K562 (cell line): Measurements from ENCODE around the gene EML6. TPM values are rescaled to one million over a fixed set of nuclear protein-coding genes. Genes with fewer than 3 reads are reported as not detected.

ENCODE experiments used
- ATAC-seq: fragments of 200-7000 bp; cut with Tn5 transposase; 3 replicates; pipeline ENCODE4 v1.9.1; 2020; ENCODE audit warnings: moderate library complexity
- BruUV-seq: library from RNA; stranded (reverse); fragments of 400-500 nt; replicated peaks from 2 replicates; lab custom pipeline; 2021; lab: Mats Ljungman, UMichigan
- CTCF ChIA-PET: fragments of 300-600 bp; formaldehyde crosslinking; extraction: SDS; loops from one replicate; lab custom pipeline; 2021; ENCODE audit warnings: low intra/inter-chr PET ratio; lab: Yijun Ruan, JAX
- POLR2A ChIA-PET: fragments of 300-600, 350-650 bp; sonication (Branson Sonifier 250); formaldehyde crosslinking; extraction: SDS; loops from one replicate; lab custom pipeline; 2021; ENCODE audit warnings: antibody characterized with exemption, inconsistent platforms; lab: Yijun Ruan, JAX
- DNase-seq, 4 experiments: peaks; one replicate each; pipeline versions ENCODE4 v3.0.0 to v3.0.0-alpha.2; 2011 to 2018; ENCODE audit warnings: low spot score in 3 of 4, mixed read lengths in 3 of 4; ENCODE audit errors: extremely low read depth in 1 of 4
- FAIRE-seq: peaks from 2 replicates; lab custom pipeline; 2011; peaks lifted over from hg19 to GRCh38; lab: Jason Lieb, UNC
- H2AFZ ChIP-seq: 2 replicates; pipeline ENCODE4 v1.6.0; 2011; ENCODE audit warnings: low read depth, low read length, control low read depth, inconsistent platforms
- H3K27ac ChIP-seq: fragments of 200-600 bp; 3 replicates; pipeline ENCODE4 v1.8.0; 2011; ENCODE audit warnings: low read depth, mild to moderate bottlenecking, control low read depth, inconsistent platforms, low read length, moderate library complexity, mixed read lengths; ENCODE audit errors: extremely low read depth
- H3K27me3 ChIP-seq, 2 experiments: fragments of 300-600 bp in 1 of 2; 2 replicates in 1 of 2; 3 replicates in 1 of 2; pipeline versions ENCODE4 v1.6.0 to v1.8.0; 2011; ENCODE audit warnings: inconsistent platforms in 2 of 2, low read length in 2 of 2, mild to moderate bottlenecking in 1 of 2, mixed read lengths in 1 of 2, moderate library complexity in 1 of 2; ENCODE audit not compliant: control insufficient read depth in 2 of 2, insufficient read depth in 2 of 2
- H3K36me3 ChIP-seq: fragments of 300-600 bp; 3 replicates; pipeline ENCODE4 v1.8.0; 2011; ENCODE audit warnings: mild to moderate bottlenecking, low read length, inconsistent platforms; ENCODE audit not compliant: control insufficient read depth, insufficient read depth
- H3K4me1 ChIP-seq, 2 experiments: fragments of 200-600 bp in 1 of 2; replicated peaks in 1 of 2; 2 replicates in 1 of 2; 3 replicates in 1 of 2; pipeline versions ENCODE4 v1.5.1 to v1.8.0; 2011; ENCODE audit warnings: inconsistent platforms in 2 of 2, low read length in 2 of 2, mild to moderate bottlenecking in 1 of 2, mixed read lengths in 1 of 2, moderate library complexity in 1 of 2; ENCODE audit not compliant: control insufficient read depth in 2 of 2, insufficient read depth in 2 of 2
- H3K4me2 ChIP-seq: 2 replicates; pipeline ENCODE4 v1.6.1; 2011; ENCODE audit warnings: low read length, control low read depth, inconsistent platforms, mixed read lengths; ENCODE audit not compliant: insufficient read depth
- H3K4me3 ChIP-seq: fragments of 200-600 bp; sonication (generic), shearing (Covaris generic); 2 replicates; pipeline ENCODE4 v1.5.1; 2016; ENCODE audit warnings: control low read depth, inconsistent platforms
- H3K79me2 ChIP-seq: fragments of 200-600 bp; 3 replicates; pipeline ENCODE4 v1.8.0; 2011; ENCODE audit warnings: low read length, inconsistent platforms; ENCODE audit not compliant: control insufficient read depth, insufficient read depth
- H3K9ac ChIP-seq, 2 experiments: 2 replicates each; pipeline versions ENCODE4 v1.6.0 to v1.6.1; 2011; ENCODE audit warnings: low read depth in 2 of 2, low read length in 2 of 2, control low read depth in 1 of 2, inconsistent platforms in 1 of 2, mild to moderate bottlenecking in 1 of 2, mixed read lengths in 1 of 2; ENCODE audit not compliant: insufficient read depth in 1 of 2
- H3K9me1 ChIP-seq: one replicate; pipeline ENCODE4 v1.6.0; 2011; ENCODE audit warnings: inconsistent platforms, mild to moderate bottlenecking, low read length, moderate library complexity; ENCODE audit not compliant: control insufficient read depth, insufficient read depth
- H3K9me3 ChIP-seq: replicated peaks from 2 replicates; pipeline ENCODE4 v1.5.1; 2011; ENCODE audit warnings: low read depth, low read length, inconsistent platforms; ENCODE audit not compliant: control insufficient read depth, insufficient read depth
- H4K20me1 ChIP-seq: replicated peaks from 2 replicates; pipeline ENCODE4 v1.6.1; 2011; ENCODE audit warnings: low read length, inconsistent platforms, mixed read lengths; ENCODE audit not compliant: control insufficient read depth, insufficient read depth
- ADNP ChIP-seq: fragments of 200-800 bp; sonication (Bioruptor generic); IDR thresholded peaks from 2 replicates; pipeline ENCODE4 v1.6.1; 2016; ENCODE audit warnings: missing genetic modification characterization, missing compliant biosample characterization
- BACH1 ChIP-seq: fragments of 200-800 bp; sonication (Bioruptor generic); IDR thresholded peaks from 2 replicates; pipeline ENCODE4 v1.6.1; 2016; ENCODE audit warnings: missing genetic modification characterization, missing compliant biosample characterization
- CBFB ChIP-seq: sonication (generic); formaldehyde crosslinking; IDR thresholded peaks from 2 replicates; pipeline ENCODE4 v1.4.0; 2020; ENCODE audit warnings: mild to moderate bottlenecking, missing genetic modification reagents
- NFYB ChIP-seq: IDR thresholded peaks from 2 replicates; pipeline ENCODE4 v1.6.1; 2011; ENCODE audit warnings: mild to moderate bottlenecking, moderate library complexity; ENCODE audit not compliant: insufficient read length; ENCODE audit errors: extremely low read depth
- TRIM24 ChIP-seq, 2 experiments: fragments of 450-650 bp; IDR thresholded peaks; 2 replicates each; pipeline ENCODE4 v1.6.1; 2016
- TRIM28 ChIP-seq: fragments of 450-650 bp; IDR thresholded peaks from 2 replicates; pipeline ENCODE4 v1.6.1; 2017
- ZBTB43 ChIP-seq: sonication (generic); formaldehyde crosslinking; IDR thresholded peaks from 2 replicates; pipeline ENCODE4 v1.8.0; 2023; ENCODE audit warnings: mild to moderate bottlenecking, missing genetic modification reagents
- ZNF316 ChIP-seq: fragments of 450-650 bp; IDR thresholded peaks from 2 replicates; pipeline ENCODE4 v1.6.1; 2016
- ZNF699 ChIP-seq: fragments of 250-450 bp; sonication (Bioruptor Pico); IDR thresholded peaks from 2 replicates; pipeline ENCODE4 v1.8.0; 2021; ENCODE audit warnings: mild to moderate bottlenecking, moderate library complexity; ENCODE audit not compliant: insufficient replicate concordance
- ZNF740 ChIP-seq, 3 experiments: fragments of 200-800 bp in 1 of 3; sonication (Bioruptor generic) in 1 of 3; sonication (generic) in 1 of 3; formaldehyde crosslinking in 1 of 3; IDR thresholded peaks; 2 replicates each; pipeline versions ENCODE4 v1.6.1 to v1.8.0; 2016 to 2022; ENCODE audit warnings: mild to moderate bottlenecking in 2 of 3, missing compliant biosample characterization in 2 of 3, missing genetic modification characterization in 2 of 3, missing genetic modification reagents in 1 of 3
- WGBS: fragments of 100-300 bp; shearing (Covaris generic); methylation state at CpG from one replicate; pipeline ENCODE4 v1.1.6; 2016; ENCODE audit warnings: low coverage, mixed read lengths; ENCODE audit not compliant: insufficient coverage; ENCODE audit errors: missing lambda C conversion rate; 5-methylcytosine and 5-hydroxymethylcytosine counted together
- in situ Hi-C: fragments of 300-500 bp; cut with MboI; formaldehyde crosslinking; loops from 4 replicates; pipeline ENCODE4 v1.15.0; 2018; ENCODE audit warnings: inconsistent platforms, mixed read lengths
- intact Hi-C: fragments of 100-400 bp; cut with micrococcal nuclease; formaldehyde crosslinking; loops from 2 replicates; pipeline ENCODE4 v1.14.2; 2022
- polyA plus RNA-seq, 8 experiments: library from polyadenylated mRNA; depleted of rRNA in 4 of 8; stranded (reverse) in 5 of 8; unstranded in 3 of 8; fragments of >200 nt; fragmentation: Nextera tagmentation in 2 of 8; fragmentation: Illumina TruSeq in 1 of 8; extraction: Ambion mirVana in 2 of 8; extraction: Trizol in 1 of 8; gene quantifications; 2 replicates each; pipeline versions ENCODE4 v1.2.1 to v1.2.3, GENCODE V29; 2011 to 2014; ENCODE audit warnings: inconsistent platforms in 1 of 8, missing spikeins in 1 of 8
- total RNA-seq, 7 experiments: library from RNA; depleted of rRNA in 6 of 7; stranded (reverse); fragments of >200 nt in 6 of 7; fragmentation: Illumina TruSeq in 2 of 7; extraction: Trizol in 2 of 7; gene quantifications; 2 replicates each; pipeline versions ENCODE4 v1.2.1 to v1.2.3, GENCODE V29; 2011 to 2021; ENCODE audit warnings: low replicate concordance in 1 of 7
- TF ChIP-seq, protein P1 (sequence below): fragments of 250-450 bp; sonication (Bioruptor Pico); IDR thresholded peaks from 2 replicates; pipeline ENCODE4 v1.5.0; 2022; ENCODE audit warnings: mild to moderate bottlenecking
- TF ChIP-seq, protein P2 (sequence below): fragments of 450-650 bp; IDR thresholded peaks from 2 replicates; pipeline ENCODE4 v1.6.1; 2018; ENCODE audit warnings: mild to moderate bottlenecking, low read depth; ENCODE audit not compliant: partially characterized antibody
- TF ChIP-seq, protein P3 (sequence below): fragments of 250-450 bp; sonication (Bioruptor Pico); IDR thresholded peaks from 2 replicates; pipeline ENCODE4 v1.8.0; 2021; ENCODE audit warnings: borderline replicate concordance, mild to moderate bottlenecking, moderate library complexity; ENCODE audit not compliant: poor library complexity, severe bottlenecking

Gene EML6
- total and polyA plus RNA-seq, 9 of the 15 experiments (the other 6 are each of a cell fraction or from before 2014, with no cell fraction given): 0.07 to 0.56 (median 0.25) TPM

DNA sequence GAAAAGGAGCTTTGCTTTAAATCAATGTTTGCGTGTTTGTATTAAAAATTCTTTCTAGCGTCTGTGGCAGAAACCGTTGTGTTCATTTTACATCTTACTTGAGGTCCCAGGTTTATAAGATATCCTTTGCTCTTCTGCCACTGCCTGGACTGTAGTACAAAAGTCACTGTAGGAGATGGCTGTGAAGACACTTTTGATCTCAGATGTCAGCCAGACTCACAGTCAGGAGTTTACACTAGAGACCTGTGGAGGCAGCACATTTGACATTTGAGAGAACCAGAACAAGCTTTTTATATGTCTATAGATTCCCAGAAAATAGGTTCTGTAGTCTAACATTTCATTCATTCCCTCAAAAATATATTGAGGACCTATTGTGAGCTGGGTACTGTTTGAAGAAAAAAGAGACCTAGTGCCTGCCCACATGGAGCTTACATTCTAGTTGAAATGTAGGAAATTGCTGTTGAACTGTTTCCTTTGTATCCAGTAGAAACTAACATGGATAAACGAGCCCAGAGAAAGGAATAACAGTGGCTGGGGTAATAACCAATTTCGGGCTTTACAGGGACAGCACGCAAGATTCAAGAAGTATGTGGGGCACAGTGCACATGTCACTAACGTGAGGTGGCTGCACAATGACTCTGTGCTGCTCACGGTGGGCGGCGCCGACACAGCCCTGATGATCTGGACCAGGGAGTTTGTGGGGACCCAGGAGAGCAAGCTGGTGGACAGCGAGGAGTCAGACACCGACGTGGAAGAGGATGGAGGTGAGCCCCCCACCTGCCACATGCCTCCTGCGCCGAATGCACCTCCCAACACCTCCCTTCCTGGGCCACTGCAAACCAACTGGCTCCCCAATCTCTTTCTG is 204.5 kb downstream of the EML6 start:
- intact Hi-C loops: no loop called here
- Histone ChIP-seq H2AFZ (no peak overlapping the region), H3K4me2 (no peak overlapping the region), H3K36me3 (no peaks in the 10 kb centered on the region), H3K4me3 (no peak overlapping the region), H3K9me3 (0 out of 2 replicates have a peak, but pooled peaks cover 7% of the 10 kb centered on the region), H3K4me1 (peaks cover 0 to 5% of the 10 kb centered on the region in 2 experiments; a peak in 2 of 5 replicates), H4K20me1 (no peaks in the 10 kb centered on the region), H3K79me2 (no peaks in the 10 kb centered on the region), H3K9ac (no peak overlapping the region), H3K27me3 (peaks cover 0 to 6% of the 10 kb centered on the region in 2 experiments; a peak in 2 of 5 replicates), H3K27ac (no peak overlapping the region), H3K9me1 (no peaks in the 10 kb centered on the region)
- WGBS: 12% methylated on average over 16 of the region's 16 CpGs
- FAIRE-seq: no peak
- BruUV-seq: no TSS peak
- ChIA-PET CTCF (no interaction called here), POLR2A (interaction anchor here (0.6 to 1.4 kb wide), 2 partner anchors 14 to 101 kb away, joined by 3 read pairs; no protein-coding TSS in a partner anchor)
- DNase-seq: no peak
- no peak for ATAC-seq
- in situ Hi-C loops: no loop called here
- TF ChIP-seq BACH1 (tag) (no peak), ADNP (tag) (0 out of 2 replicates have a peak, but pooled peaks have one; percentile 20), ZNF740 (CRISPR knock-in tag; IDR thresholded peaks at IDR 0.05) (no peak), ZNF740 (tag; IDR thresholded peaks at IDR 0.05) (no peak), ZNF699 (no peak), TRIM28 (0 out of 2 replicates have a peak, but pooled peaks have one; percentile 48), CBFB (CRISPR knock-in tag) (no peak), ZBTB43 (CRISPR knock-in tag) (no peak), ZNF316 (peak; percentile 76), TRIM24 (IDR thresholded peaks at IDR 0.05) (no peak), NFYB (no peak)
- TF ChIP-seq, protein P1, sequence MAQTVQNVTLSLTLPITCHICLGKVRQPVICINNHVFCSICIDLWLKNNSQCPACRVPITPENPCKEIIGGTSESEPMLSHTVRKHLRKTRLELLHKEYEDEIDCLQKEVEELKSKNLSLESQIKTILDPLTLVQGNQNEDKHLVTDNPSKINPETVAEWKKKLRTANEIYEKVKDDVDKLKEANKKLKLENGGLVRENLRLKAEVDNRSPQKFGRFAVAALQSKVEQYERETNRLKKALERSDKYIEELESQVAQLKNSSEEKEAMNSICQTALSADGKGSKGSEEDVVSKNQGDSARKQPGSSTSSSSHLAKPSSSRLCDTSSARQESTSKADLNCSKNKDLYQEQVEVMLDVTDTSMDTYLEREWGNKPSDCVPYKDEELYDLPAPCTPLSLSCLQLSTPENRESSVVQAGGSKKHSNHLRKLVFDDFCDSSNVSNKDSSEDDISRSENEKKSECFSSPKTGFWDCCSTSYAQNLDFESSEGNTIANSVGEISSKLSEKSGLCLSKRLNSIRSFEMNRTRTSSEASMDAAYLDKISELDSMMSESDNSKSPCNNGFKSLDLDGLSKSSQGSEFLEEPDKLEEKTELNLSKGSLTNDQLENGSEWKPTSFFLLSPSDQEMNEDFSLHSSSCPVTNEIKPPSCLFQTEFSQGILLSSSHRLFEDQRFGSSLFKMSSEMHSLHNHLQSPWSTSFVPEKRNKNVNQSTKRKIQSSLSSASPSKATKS (CRISPR knock-in tag): no peak
- TF ChIP-seq, protein P2, sequence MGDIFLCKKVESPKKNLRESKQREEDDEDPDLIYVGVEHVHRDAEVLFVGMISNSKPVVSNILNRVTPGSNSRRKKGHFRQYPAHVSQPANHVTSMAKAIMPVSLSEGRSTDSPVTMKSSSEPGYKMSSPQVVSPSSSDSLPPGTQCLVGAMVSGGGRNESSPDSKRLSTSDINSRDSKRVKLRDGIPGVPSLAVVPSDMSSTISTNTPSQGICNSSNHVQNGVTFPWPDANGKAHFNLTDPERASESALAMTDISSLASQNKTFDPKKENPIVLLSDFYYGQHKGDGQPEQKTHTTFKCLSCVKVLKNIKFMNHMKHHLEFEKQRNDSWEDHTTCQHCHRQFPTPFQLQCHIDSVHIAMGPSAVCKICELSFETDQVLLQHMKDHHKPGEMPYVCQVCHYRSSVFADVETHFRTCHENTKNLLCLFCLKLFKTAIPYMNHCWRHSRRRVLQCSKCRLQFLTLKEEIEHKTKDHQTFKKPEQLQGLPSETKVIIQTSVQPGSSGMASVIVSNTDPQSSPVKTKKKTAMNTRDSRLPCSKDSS: peak; percentile 18
- TF ChIP-seq, protein P3, sequence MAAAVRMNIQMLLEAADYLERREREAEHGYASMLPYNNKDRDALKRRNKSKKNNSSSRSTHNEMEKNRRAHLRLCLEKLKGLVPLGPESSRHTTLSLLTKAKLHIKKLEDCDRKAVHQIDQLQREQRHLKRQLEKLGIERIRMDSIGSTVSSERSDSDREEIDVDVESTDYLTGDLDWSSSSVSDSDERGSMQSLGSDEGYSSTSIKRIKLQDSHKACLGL (CRISPR knock-in tag): no peak
